Gastroesophageal sphincter (tissue), 4 donors: ENCODE results near the gene HSBP1. TPM values are rescaled to one million over a fixed set of nuclear protein-coding genes. Genes with fewer than 3 reads are reported as not detected.

ENCODE experiments used
- ATAC-seq: fragments of 150-250 bp; one replicate; pipeline ENCODE4 v1.9.1; 2016; ENCODE audit warnings: mild to moderate bottlenecking, moderate library complexity
- H3K27ac ChIP-seq, 4 donors: fragments of 200-600 bp; sonication (generic) in 3 of 4; 1 replicate in 3 of 4; 2 replicates in 1 of 4; pipeline ENCODE4 v1.5.1; 2016 to 2019
- H3K27me3 ChIP-seq: fragments of 200-600 bp; sonication (generic); one replicate; pipeline ENCODE4 v1.5.1; 2019
- H3K36me3 ChIP-seq, 2 donors: fragments of 200-600 bp; sonication (generic); one replicate each; pipeline ENCODE4 v1.5.1; 2019; ENCODE audit warnings: control low read depth in 1 of 2
- H3K4me1 ChIP-seq, 3 donors: fragments of 200-600 bp; sonication (generic); 1 replicate in 2 of 3; 2 replicates in 1 of 3; pipeline ENCODE4 v1.5.1; 2016 to 2019; ENCODE audit warnings: control low read depth in 2 of 3
- H3K4me3 ChIP-seq, 2 donors: fragments of 200-600 bp; sonication (generic); one replicate each; pipeline ENCODE4 v1.5.1; 2019; ENCODE audit warnings: mild to moderate bottlenecking in 1 of 2, moderate library complexity in 1 of 2
- H3K9me3 ChIP-seq, 3 donors: fragments of 200-600 bp; sonication (generic); one replicate each; pipeline ENCODE4 v1.5.1; 2017 to 2019; ENCODE audit warnings: control low read depth in 2 of 3
- EP300 ChIP-seq: sonication (generic); formaldehyde crosslinking; IDR thresholded peaks from one replicate; pipeline ENCODE4 v1.6.1; 2017; ENCODE audit warnings: antibody characterized with exemption, mild to moderate bottlenecking
- POLR2A ChIP-seq, 2 donors: fragments of 450-650 bp; IDR thresholded peaks; one replicate each; pipeline ENCODE4 v1.6.1; 2017; ENCODE audit warnings: antibody characterized with exemption in 2 of 2, mild to moderate bottlenecking in 2 of 2, moderate library complexity in 1 of 2
- POLR2AphosphoS5 ChIP-seq: sonication (generic); formaldehyde crosslinking; IDR thresholded peaks from one replicate; pipeline ENCODE4 v1.6.1; 2017; ENCODE audit warnings: antibody characterized with exemption
- WGBS, 2 donors: methylation state at CpG; one replicate each; pipeline ENCODE4 v1.1.5; 2018; ENCODE audit warnings: low coverage in 1 of 2; 5-methylcytosine and 5-hydroxymethylcytosine counted together
- total RNA-seq, 4 donors: library from RNA; depleted of rRNA; stranded (reverse); fragments of >200 nt; gene quantifications; one replicate each; pipeline ENCODE4 v1.1.0, GENCODE V29; 2016
- TF ChIP-seq, protein P1 (sequence below), 4 experiments: fragments of 200-600 bp in 2 of 4; fragments of 450-650 bp in 2 of 4; sonication (generic) in 1 of 4; IDR thresholded peaks; one replicate each; pipeline ENCODE4 v1.5.1; 2017 to 2019; ENCODE audit warnings: antibody characterized with exemption in 4 of 4, mild to moderate bottlenecking in 2 of 4, moderate library complexity in 2 of 4

HSBP1 gene
- total RNA-seq, 4 donors from 2014 or later = 9.8 to 66.0 (median 19.3) TPM

DNA sequence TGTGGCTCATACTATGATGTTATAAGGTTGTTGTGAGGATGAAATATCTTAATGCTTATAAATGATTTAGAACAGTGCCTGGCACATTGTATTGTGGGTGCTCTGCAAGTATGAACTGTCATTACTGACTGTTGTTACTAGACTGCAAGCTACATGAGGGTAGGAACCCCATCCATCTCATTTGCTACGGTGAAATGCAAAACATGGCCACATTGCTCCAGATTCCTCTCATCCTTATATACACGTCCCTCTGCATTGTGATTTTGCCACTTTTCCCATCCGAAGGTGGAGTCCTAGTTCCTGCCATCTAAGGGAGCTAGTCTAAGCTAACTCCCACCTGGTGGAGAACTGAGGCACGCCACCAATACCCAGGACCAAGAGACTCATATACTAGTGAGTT is 29.8 kb downstream of the HSBP1 start:
- 75 to 85% methylated on average over 3 to 4 of the region's 4 CpGs for WGBS, 2 donors
- H3K27ac ChIP-seq = no peak overlapping the region
- no peak for ATAC-seq
- H3K9me3 ChIP-seq = no peaks in the 10 kb centered on the region
- TF ChIP-seq, protein P1, sequence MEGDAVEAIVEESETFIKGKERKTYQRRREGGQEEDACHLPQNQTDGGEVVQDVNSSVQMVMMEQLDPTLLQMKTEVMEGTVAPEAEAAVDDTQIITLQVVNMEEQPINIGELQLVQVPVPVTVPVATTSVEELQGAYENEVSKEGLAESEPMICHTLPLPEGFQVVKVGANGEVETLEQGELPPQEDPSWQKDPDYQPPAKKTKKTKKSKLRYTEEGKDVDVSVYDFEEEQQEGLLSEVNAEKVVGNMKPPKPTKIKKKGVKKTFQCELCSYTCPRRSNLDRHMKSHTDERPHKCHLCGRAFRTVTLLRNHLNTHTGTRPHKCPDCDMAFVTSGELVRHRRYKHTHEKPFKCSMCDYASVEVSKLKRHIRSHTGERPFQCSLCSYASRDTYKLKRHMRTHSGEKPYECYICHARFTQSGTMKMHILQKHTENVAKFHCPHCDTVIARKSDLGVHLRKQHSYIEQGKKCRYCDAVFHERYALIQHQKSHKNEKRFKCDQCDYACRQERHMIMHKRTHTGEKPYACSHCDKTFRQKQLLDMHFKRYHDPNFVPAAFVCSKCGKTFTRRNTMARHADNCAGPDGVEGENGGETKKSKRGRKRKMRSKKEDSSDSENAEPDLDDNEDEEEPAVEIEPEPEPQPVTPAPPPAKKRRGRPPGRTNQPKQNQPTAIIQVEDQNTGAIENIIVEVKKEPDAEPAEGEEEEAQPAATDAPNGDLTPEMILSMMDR (IDR thresholded peaks at IDR 0.05) = no peak
- no peak for TF ChIP-seq POLR2A (IDR thresholded peaks at IDR 0.05)
- TF ChIP-seq POLR2AphosphoS5 = no peak
- no peak for TF ChIP-seq EP300
- H3K27me3 ChIP-seq = no peaks in the 10 kb centered on the region
- no peak overlapping the region for H3K4me3 ChIP-seq
- no peaks in the 10 kb centered on the region for H3K36me3 ChIP-seq
- H3K4me1 ChIP-seq = peaks cover 0 to 5% (median 0%) of the 10 kb centered on the region in 3 donors

DNA sequence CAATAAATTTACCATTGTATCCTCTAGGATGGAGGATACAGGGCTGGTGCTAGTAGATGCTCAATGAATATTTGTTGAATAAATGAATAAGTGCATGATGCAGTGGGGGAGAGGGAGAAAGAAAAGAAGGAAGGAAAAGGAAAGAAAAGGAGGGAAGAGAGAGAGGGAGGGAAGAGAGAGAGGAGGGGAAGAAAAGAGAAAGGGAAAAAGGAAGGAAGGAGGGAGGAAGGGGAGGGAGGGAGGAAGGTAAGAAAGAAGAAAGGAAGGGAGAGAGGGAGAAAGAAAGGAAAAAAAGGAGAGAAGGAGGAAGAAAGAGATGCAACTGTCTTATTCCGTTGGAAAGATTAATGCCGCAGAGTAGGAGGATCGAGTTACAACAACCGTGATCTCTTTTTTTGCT is 30.4 kb downstream of the HSBP1 start:
- no peak overlapping the region for H3K27ac ChIP-seq
- H3K9me3 ChIP-seq = no peaks in the 10 kb centered on the region
- no peak for ATAC-seq
- TF ChIP-seq, protein P1 (IDR thresholded peaks at IDR 0.05) = no peak
- TF ChIP-seq EP300 = no peak
- TF ChIP-seq POLR2A (IDR thresholded peaks at IDR 0.05) = no peak
- no peak for TF ChIP-seq POLR2AphosphoS5
- no peaks in the 10 kb centered on the region for H3K27me3 ChIP-seq
- H3K4me1 ChIP-seq = peaks cover 0 to 5% (median 0%) of the 10 kb centered on the region in 3 donors
- H3K4me3 ChIP-seq = no peak overlapping the region
- WGBS, 2 donors = 43 to 52% methylated on average over 4 of the region's 4 CpGs
- H3K36me3 ChIP-seq = no peaks in the 10 kb centered on the region

DNA sequence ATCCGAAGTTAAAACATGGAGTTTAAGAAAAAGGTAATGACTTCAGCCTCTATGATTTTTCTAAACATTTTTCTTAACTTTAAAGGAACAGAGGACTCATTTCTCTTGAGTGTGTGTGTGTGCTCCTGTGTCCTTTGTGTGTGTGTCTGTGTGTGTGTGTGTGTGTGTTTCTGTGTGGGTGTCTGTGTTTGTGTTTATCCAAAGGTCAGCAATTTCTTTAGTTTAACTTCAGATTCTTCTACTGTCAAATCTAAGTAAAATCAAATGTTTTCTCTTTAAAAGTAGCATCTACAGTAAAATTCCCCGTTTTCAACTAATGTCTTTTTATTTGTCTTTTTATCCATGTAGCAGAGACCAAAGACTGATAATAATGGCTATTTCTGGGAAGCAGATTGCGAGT is 31.8 kb downstream of the HSBP1 start:
- Histone ChIP-seq H3K27ac (no peak overlapping the region), H3K4me1 (peaks cover 0 to 5% (median 0%) of the 10 kb centered on the region in 3 donors), H3K9me3 (no peaks in the 10 kb centered on the region), H3K4me3 (no peak overlapping the region), H3K36me3 (no peaks in the 10 kb centered on the region), H3K27me3 (no peaks in the 10 kb centered on the region)
- TF ChIP-seq POLR2A (IDR thresholded peaks at IDR 0.05) (no peak), EP300 (no peak), POLR2AphosphoS5 (no peak)
- TF ChIP-seq, protein P1 (IDR thresholded peaks at IDR 0.05) = no peak
- no peak for ATAC-seq
- WGBS, 2 donors = 55 to 72% methylated on average over 3 of the region's 3 CpGs

- no peak overlapping the region for H3K4me3 ChIP-seq
- peaks cover 0 to 5% (median 0%) of the 10 kb centered on the region in 3 donors for H3K4me1 ChIP-seq
- H3K9me3 ChIP-seq = no peaks in the 10 kb centered on the region
- H3K27ac ChIP-seq = no peak overlapping the region
- H3K36me3 ChIP-seq = no peaks in the 10 kb centered on the region
- no peak for ATAC-seq
- WGBS, 2 donors = 60 to 75% methylated on average over 3 to 4 of the region's 4 CpGs
- no peaks in the 10 kb centered on the region for H3K27me3 ChIP-seq
- TF ChIP-seq, protein P1 (IDR thresholded peaks at IDR 0.05) = no peak
- TF ChIP-seq POLR2A (IDR thresholded peaks at IDR 0.05) (no peak), POLR2AphosphoS5 (no peak), EP300 (no peak)
Measured at GRCh38 chr16:83840060-83840617, 32.4 kb downstream of the HSBP1 start.

GRCh38 chr16:83842291-83842690 is 34.5 kb downstream of the HSBP1 start:
- Histone ChIP-seq H3K4me3 (no peak overlapping the region), H3K4me1 (no peaks in the 10 kb centered on the region), H3K9me3 (no peaks in the 10 kb centered on the region), H3K27ac (no peak overlapping the region), H3K27me3 (no peaks in the 10 kb centered on the region), H3K36me3 (no peaks in the 10 kb centered on the region)
- TF ChIP-seq, protein P1 (IDR thresholded peaks at IDR 0.05) = no peak
- no peak for TF ChIP-seq POLR2AphosphoS5
- ATAC-seq = no peak
- WGBS, 2 donors = 63 to 74% methylated on average over 7 of the region's 7 CpGs
